HEK293T (cell line): ENCODE data around the gene NEK1.
"Not testable (repeated sequence)": the region's sequence is repeated elsewhere in the genome, so short reads cannot be mapped to it uniquely, and the experiment has no call there.

Experiments used
- CTCF ChIA-PET: fragments of 350-600 bp; formaldehyde crosslinking; extraction: SDS; loops from one replicate; lab custom pipeline; 2021; ENCODE audit warnings: antibody characterized with exemption, inconsistent platforms; lab: Yijun Ruan, JAX
- POLR2A ChIA-PET: fragments of 350-600 bp; formaldehyde crosslinking; extraction: SDS; loops from one replicate; lab custom pipeline; 2020; ENCODE audit warnings: antibody characterized with exemption, inconsistent platforms; lab: Yijun Ruan, JAX
- DNase-seq: peaks from one replicate; pipeline ENCODE4 v3.0.0; 2012; ENCODE audit warnings: mixed read lengths; ENCODE audit errors: extremely low spot score
- ARNT ChIP-seq: fragments of 450-650 bp; IDR thresholded peaks from 2 replicates; pipeline ENCODE4 v1.6.1; 2017; ENCODE audit warnings: mild to moderate bottlenecking
- BHLHE40 ChIP-seq: fragments of 450-650 bp; IDR thresholded peaks from 2 replicates; pipeline ENCODE4 v1.6.1; 2016; ENCODE audit warnings: mild to moderate bottlenecking, moderate library complexity, borderline replicate concordance
- CTBP1 ChIP-seq: fragments of 450-650 bp; IDR thresholded peaks from 2 replicates; pipeline ENCODE4 v1.6.1; 2016; ENCODE audit warnings: borderline replicate concordance
- ELF4 ChIP-seq: fragments of 450-650 bp; IDR thresholded peaks from 2 replicates; pipeline ENCODE4 v1.6.1; 2017; ENCODE audit warnings: antibody characterized with exemption
- FOXA1 ChIP-seq: fragments of 450-650 bp; IDR thresholded peaks from 2 replicates; pipeline ENCODE4 v1.6.1; 2016; ENCODE audit warnings: mild to moderate bottlenecking
- FOXK2 ChIP-seq: fragments of 450-650 bp; IDR thresholded peaks from 2 replicates; pipeline ENCODE4 v1.6.1; 2016; ENCODE audit warnings: mild to moderate bottlenecking
- FOXM1 ChIP-seq: fragments of 450-650 bp; IDR thresholded peaks from 2 replicates; pipeline ENCODE4 v1.6.1; 2017; ENCODE audit warnings: mild to moderate bottlenecking, borderline replicate concordance
- HDGF ChIP-seq: fragments of 450-650 bp; IDR thresholded peaks from 2 replicates; pipeline ENCODE4 v1.6.1; 2017; ENCODE audit warnings: antibody characterized with exemption, borderline replicate concordance
- L3MBTL2 ChIP-seq: fragments of 450-650 bp; conservative IDR thresholded peaks from 2 replicates; pipeline ENCODE4 v1.6.1; 2016; ENCODE audit warnings: mild to moderate bottlenecking
- LEF1 ChIP-seq: fragments of 450-650 bp; IDR thresholded peaks from 2 replicates; pipeline ENCODE4 v1.6.1; 2017; ENCODE audit warnings: mild to moderate bottlenecking, borderline replicate concordance
- NFRKB ChIP-seq: fragments of 450-650 bp; IDR thresholded peaks from 2 replicates; pipeline ENCODE4 v1.6.1; 2016; ENCODE audit warnings: mild to moderate bottlenecking, moderate library complexity
- PKNOX1 ChIP-seq: fragments of 450-650 bp; IDR thresholded peaks from 2 replicates; pipeline ENCODE4 v1.6.1; 2016
- SP1 ChIP-seq: fragments of 450-650 bp; IDR thresholded peaks from 2 replicates; pipeline ENCODE4 v1.6.1; 2017
- SUZ12 ChIP-seq: fragments of 450-650 bp; IDR thresholded peaks from 2 replicates; pipeline ENCODE4 v1.6.1; 2016; ENCODE audit warnings: mild to moderate bottlenecking
- TARDBP ChIP-seq: fragments of 450-650 bp; IDR thresholded peaks from 2 replicates; pipeline ENCODE4 v1.6.1; 2016
- ZNF384 ChIP-seq: fragments of 450-650 bp; IDR thresholded peaks from 2 replicates; pipeline ENCODE4 v1.6.1; 2016

The NEK1 gene

GRCh38 chr4:169625886-169626285 is 13.5 kb upstream of the NEK1 start:
- ChIA-PET POLR2A (no interaction called here), CTCF (interaction anchor here (0.9 kb wide), 1 partner anchor 13 kb away, joined by 3 read pairs; no protein-coding TSS in a partner anchor)
- DNase-seq: no peak
- TF ChIP-seq ZNF384 (no peak), CTBP1 (no peak), HDGF (no peak), ELF4 (no peak), SP1 (no peak), BHLHE40 (no peak), NFRKB (no peak), FOXM1 (no peak), ARNT (no peak), PKNOX1 (no peak), TARDBP (no peak), SUZ12 (no peak), L3MBTL2 (no peak), FOXK2 (no peak), FOXA1 (no peak), LEF1 (no peak)

GRCh38 chr4:169624012-169624411 is 11.6 kb upstream of the NEK1 start:
- CTCF ChIA-PET, DNase-seq: not testable (repeated sequence)
- POLR2A ChIA-PET: interaction anchor here (0.7 to 1.4 kb wide), 3 partner anchors 12 to 36 kb away, joined by 3 to 4 read pairs (median 3); no protein-coding TSS in a partner anchor

GRCh38 chr4:169622566-169622965 is 10.2 kb upstream of the NEK1 start:
- DNase-seq: no peak
- ChIA-PET POLR2A (interaction anchor here (3.7 to 4.5 kb wide), 2 partner anchors 11 to 37 kb away, joined by 24 to 41 read pairs; partner anchors contain the start of gene NEK1), CTCF (no interaction called here)
- TF ChIP-seq FOXM1 (no peak), ARNT (no peak), HDGF (no peak), NFRKB (no peak), L3MBTL2 (no peak), CTBP1 (no peak), TARDBP (no peak), SUZ12 (no peak), SP1 (no peak), PKNOX1 (no peak), ZNF384 (no peak), FOXK2 (no peak), BHLHE40 (no peak), FOXA1 (no peak), ELF4 (no peak), LEF1 (no peak)

GRCh38 chr4:169621731-169622492 is 9.5 kb upstream of the NEK1 start:
- DNase-seq: no peak
- CTCF ChIA-PET: interaction anchor here (0.7 to 0.8 kb wide), 2 partner anchors 9 to 566 kb away, joined by 3 to 4 read pairs; no protein-coding TSS in a partner anchor
- TF ChIP-seq FOXK2 (no peak), LEF1 (no peak), SUZ12 (no peak), PKNOX1 (no peak)
- POLR2A ChIA-PET: interaction anchor here (2.2 to 4.5 kb wide), 3 partner anchors 10 to 37 kb away, joined by 13 to 41 read pairs (median 24); partner anchors contain the start of gene NEK1

GRCh38 chr4:169620880-169621248 is 8.5 kb upstream of the NEK1 start:
- TF ChIP-seq ARNT (no peak), SP1 (no peak), ELF4 (no peak), LEF1 (no peak), BHLHE40 (no peak), NFRKB (no peak), PKNOX1 (no peak), SUZ12 (no peak)
- ChIA-PET POLR2A (interaction anchor here (1.0 to 4.5 kb wide), 10 partner anchors 9 to 137 kb away, joined by 3 to 41 read pairs (median 10); partner anchors contain the start of genes HPF1 and NEK1), CTCF (no interaction called here)
- DNase-seq: no peak
